GM12892 (cell line): Measurements from ENCODE around the gene SPEG.

Experiments used
- POLR2A ChIP-seq: IDR thresholded peaks from 2 replicates; pipeline ENCODE4 v1.6.1; 2011; ENCODE audit warnings: low read depth, low read length, control low read depth
- POLR2AphosphoS5 ChIP-seq: IDR thresholded peaks from 2 replicates; pipeline ENCODE4 v1.6.1; 2011; ENCODE audit warnings: low read depth, low read length, control low read depth

DNA sequence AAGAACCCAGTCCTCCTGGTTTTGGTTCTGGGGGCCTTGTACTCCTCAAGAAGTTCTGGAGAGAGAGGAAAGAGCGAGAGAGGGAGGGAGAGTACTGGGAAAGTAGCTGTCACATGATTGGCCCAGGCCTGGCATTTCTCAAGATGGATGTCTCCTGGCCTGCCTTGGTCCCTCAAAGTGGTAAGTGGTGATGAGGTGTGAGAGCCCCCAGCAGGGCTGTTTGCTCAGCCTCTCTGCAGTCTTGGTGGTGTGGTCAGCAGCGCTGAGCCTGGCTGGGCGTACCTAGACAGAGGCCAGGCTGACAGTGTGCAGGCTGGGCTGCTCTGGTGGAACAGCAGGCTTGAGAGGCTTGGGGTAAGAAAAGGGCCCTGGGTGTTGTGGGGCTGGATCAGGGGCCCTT is 2.5 kb downstream of the SPEG start:
- TF ChIP-seq POLR2A (no peak), POLR2AphosphoS5 (no peak)
